Parathyroid adenoma (tissue), 2 donors: ENCODE results near the gene FAM135A.
"Not testable (repeated sequence)": the region's sequence is repeated elsewhere in the genome, so short reads cannot be mapped to it uniquely, and the experiment has no call there.

ENCODE experiments used
- H2AFZ ChIP-seq: fragments of 300-600 bp; sonication (generic); one replicate; pipeline ENCODE4 v1.7.0; 2017; ENCODE audit warnings: antibody characterized with exemption, mild to moderate bottlenecking
- H3K27ac ChIP-seq: fragments of 300-600 bp; sonication (generic); one replicate; pipeline ENCODE4 v1.7.0; 2017
- H3K27me3 ChIP-seq: fragments of 300-600 bp; sonication (generic); one replicate; pipeline ENCODE4 v1.7.0; 2017; ENCODE audit warnings: low read length; ENCODE audit not compliant: control insufficient read depth, insufficient read depth
- H3K36me3 ChIP-seq: fragments of 300-600 bp; sonication (generic); one replicate; pipeline ENCODE4 v1.7.0; 2017; ENCODE audit warnings: low read length; ENCODE audit not compliant: control insufficient read depth, insufficient read depth
- H3K4me1 ChIP-seq: fragments of 300-600 bp; sonication (generic); one replicate; pipeline ENCODE4 v1.7.0; 2017; ENCODE audit warnings: control low read depth
- H3K4me2 ChIP-seq: fragments of 300-600 bp; sonication (generic); one replicate; pipeline ENCODE4 v1.7.0; 2017; ENCODE audit warnings: low read length
- H3K4me3 ChIP-seq: fragments of 300-600 bp; sonication (generic); one replicate; pipeline ENCODE4 v1.7.0; 2017; ENCODE audit warnings: low read depth, low read length
- H3K79me2 ChIP-seq: fragments of 300-600 bp; sonication (generic); one replicate; pipeline ENCODE4 v1.7.0; 2017; ENCODE audit warnings: control low read depth
- H3K9ac ChIP-seq: fragments of 300-600 bp; sonication (generic); one replicate; pipeline ENCODE4 v1.7.0; 2017; ENCODE audit warnings: mild to moderate bottlenecking
- H3K9me3 ChIP-seq: fragments of 300-600 bp; sonication (generic); one replicate; pipeline ENCODE4 v1.7.0; 2017; ENCODE audit warnings: low read length; ENCODE audit not compliant: control insufficient read depth
- TF ChIP-seq, protein P1 (sequence below): fragments of 300-600 bp; sonication (generic); IDR thresholded peaks from one replicate; pipeline ENCODE4 v1.7.0; 2017; ENCODE audit warnings: antibody characterized with exemption, mild to moderate bottlenecking
- donor health status: primary hyperparathyroidism.

The FAM135A gene

DNA sequence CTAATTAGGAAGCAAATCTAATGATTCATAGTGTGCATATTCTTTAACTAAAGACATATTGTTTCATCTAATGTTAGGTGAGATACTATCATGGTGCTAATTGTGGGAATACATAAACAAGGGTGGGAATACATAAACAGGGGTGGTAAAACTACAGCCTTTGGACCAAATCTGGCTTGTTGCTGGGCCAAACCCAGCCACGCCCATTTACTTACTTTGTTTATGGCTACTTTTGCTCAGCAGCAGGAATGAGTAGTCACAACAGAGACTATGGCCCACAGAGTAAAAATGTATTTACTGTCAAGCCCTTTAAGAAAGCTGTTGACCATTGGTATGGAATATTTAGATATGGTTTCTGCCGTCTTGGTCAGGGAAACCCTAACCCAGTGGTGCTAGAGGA lies 31.7 kb downstream of the FAM135A start:
- H3K79me2 ChIP-seq, result no peaks in the 10 kb centered on the region
- H3K27me3 ChIP-seq, result no peaks in the 10 kb centered on the region
- no peaks in the 10 kb centered on the region for H3K4me1 ChIP-seq
- no peaks in the 10 kb centered on the region for H3K36me3 ChIP-seq
- no peaks in the 10 kb centered on the region for H3K9me3 ChIP-seq
- H3K27ac ChIP-seq, result no peak overlapping the region
- no peak overlapping the region for H2AFZ ChIP-seq
- no peak overlapping the region for H3K9ac ChIP-seq
- no peak overlapping the region for H3K4me3 ChIP-seq
- H3K4me2 ChIP-seq, result no peak overlapping the region
- TF ChIP-seq, protein P1, sequence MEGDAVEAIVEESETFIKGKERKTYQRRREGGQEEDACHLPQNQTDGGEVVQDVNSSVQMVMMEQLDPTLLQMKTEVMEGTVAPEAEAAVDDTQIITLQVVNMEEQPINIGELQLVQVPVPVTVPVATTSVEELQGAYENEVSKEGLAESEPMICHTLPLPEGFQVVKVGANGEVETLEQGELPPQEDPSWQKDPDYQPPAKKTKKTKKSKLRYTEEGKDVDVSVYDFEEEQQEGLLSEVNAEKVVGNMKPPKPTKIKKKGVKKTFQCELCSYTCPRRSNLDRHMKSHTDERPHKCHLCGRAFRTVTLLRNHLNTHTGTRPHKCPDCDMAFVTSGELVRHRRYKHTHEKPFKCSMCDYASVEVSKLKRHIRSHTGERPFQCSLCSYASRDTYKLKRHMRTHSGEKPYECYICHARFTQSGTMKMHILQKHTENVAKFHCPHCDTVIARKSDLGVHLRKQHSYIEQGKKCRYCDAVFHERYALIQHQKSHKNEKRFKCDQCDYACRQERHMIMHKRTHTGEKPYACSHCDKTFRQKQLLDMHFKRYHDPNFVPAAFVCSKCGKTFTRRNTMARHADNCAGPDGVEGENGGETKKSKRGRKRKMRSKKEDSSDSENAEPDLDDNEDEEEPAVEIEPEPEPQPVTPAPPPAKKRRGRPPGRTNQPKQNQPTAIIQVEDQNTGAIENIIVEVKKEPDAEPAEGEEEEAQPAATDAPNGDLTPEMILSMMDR, result no peak

DNA sequence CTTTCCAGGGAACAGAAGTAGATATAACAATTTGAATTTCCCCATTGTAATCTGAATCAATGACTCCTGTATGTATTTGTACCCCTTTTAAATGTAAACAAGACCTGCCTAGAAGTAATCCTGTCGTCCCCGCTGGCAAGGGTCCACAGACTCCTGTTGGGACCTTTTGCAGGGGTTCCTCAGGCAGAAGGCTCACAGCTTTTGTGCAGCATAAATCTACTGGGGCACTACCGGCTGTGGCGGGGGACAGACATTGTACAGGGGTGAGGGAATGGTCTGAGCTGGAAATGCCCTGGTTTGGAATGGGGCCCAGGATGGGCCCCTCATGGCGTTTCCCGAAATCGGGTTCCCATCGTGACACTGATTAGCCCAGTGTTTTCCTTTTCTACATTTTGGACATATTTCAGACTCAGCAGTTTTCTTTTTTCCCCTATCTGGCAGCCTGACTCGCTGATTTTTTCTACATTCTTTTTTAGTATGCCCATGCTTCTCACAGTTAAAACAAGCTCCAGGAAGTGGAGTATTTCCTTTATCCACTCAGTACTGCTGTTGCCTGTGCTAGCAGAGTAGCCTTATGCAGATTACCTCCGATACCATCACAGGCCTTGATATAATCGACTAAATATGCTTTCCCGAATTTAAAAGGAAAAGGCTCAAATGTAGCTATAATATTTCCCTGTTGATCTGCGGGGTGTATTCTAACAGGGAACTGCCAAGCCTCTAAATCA lies 34.2 kb downstream of the FAM135A start:
- H2AFZ ChIP-seq, H3K9ac ChIP-seq, H3K4me3 ChIP-seq, H3K36me3 ChIP-seq, H3K4me2 ChIP-seq, H3K27ac ChIP-seq, H3K27me3 ChIP-seq, H3K79me2 ChIP-seq, H3K9me3 ChIP-seq, H3K4me1 ChIP-seq: not testable (repeated sequence)

DNA sequence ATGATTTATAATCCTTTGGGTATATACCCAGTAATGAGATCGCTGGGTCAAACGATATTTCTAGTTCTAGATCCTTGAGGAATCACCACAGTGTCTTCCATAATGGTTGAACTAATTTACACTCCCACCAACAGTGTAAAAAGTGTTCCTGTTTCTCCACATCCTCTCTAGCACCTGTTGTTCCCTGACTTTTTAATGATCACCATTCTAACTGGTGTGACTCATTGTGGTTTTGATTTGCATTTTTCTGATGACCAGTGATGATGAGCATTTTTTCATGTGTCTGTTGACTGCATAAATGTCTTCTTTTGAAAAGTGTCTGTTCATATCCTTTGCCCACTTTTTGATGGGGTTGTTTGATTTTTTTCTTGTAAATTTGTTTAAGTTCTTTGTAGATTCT lies 40.6 kb downstream of the FAM135A start:
- H2AFZ ChIP-seq, H3K27me3 ChIP-seq, H3K79me2 ChIP-seq, H3K9ac ChIP-seq, H3K4me3 ChIP-seq, H3K27ac ChIP-seq, H3K4me2 ChIP-seq, H3K4me1 ChIP-seq, H3K9me3 ChIP-seq, H3K36me3 ChIP-seq: not testable (repeated sequence)

DNA sequence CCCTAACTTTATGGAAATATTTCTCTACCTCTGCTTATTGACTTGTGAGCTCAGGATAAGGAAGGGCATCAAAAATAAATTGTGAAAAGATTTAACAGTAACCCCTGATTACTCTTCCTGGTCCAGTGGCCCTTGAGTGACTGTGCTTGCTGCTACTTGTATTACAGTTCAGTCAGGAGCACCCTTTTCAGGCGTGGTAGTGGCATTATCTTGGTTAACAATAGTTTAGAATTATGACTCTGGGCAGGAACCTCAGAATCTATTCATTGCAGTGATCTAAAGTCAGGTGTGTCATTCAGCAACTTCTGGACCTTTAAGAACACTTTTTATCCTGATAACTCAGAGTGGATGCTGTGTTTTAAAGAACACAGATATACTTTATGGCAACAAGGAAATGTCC lies 43.4 kb downstream of the FAM135A start:
- no peaks in the 10 kb centered on the region for H3K9me3 ChIP-seq
- no peak overlapping the region for H2AFZ ChIP-seq
- H3K27ac ChIP-seq, result no peak overlapping the region
- no peaks in the 10 kb centered on the region for H3K36me3 ChIP-seq
- H3K4me1 ChIP-seq, result no peaks in the 10 kb centered on the region
- H3K9ac ChIP-seq, result no peak overlapping the region
- no peaks in the 10 kb centered on the region for H3K79me2 ChIP-seq
- H3K4me3 ChIP-seq, result no peak overlapping the region
- H3K27me3 ChIP-seq, result no peaks in the 10 kb centered on the region
- no peak overlapping the region for H3K4me2 ChIP-seq
- TF ChIP-seq, protein P1, result no peak

DNA sequence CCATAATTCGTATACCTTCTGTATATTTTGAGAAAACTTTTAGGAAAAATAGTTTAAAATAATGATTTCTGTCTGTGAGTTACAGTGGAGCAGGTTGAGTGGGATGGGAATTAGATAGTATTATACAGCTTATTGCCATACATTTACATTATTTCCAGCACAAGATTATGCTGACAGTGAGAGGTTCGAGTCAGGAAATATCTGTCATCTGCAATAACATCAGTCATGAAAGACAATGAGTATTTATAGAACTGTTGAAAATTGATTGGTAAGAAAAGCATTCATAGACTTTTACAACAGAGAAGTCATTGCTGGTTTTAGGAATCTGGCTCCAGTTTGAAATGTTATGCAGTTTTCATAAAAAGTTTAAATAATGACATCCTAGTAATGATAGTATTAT lies 45.9 kb downstream of the FAM135A start:
- H3K36me3 ChIP-seq, result no peaks in the 10 kb centered on the region
- no peaks in the 10 kb centered on the region for H3K27me3 ChIP-seq
- H3K9me3 ChIP-seq, result no peaks in the 10 kb centered on the region
- TF ChIP-seq, protein P1, result no peak
- H2AFZ ChIP-seq, result no peak overlapping the region
- no peak overlapping the region for H3K4me3 ChIP-seq
- no peaks in the 10 kb centered on the region for H3K79me2 ChIP-seq
- H3K9ac ChIP-seq, result no peak overlapping the region
- no peak overlapping the region for H3K27ac ChIP-seq
- no peaks in the 10 kb centered on the region for H3K4me1 ChIP-seq
- no peak overlapping the region for H3K4me2 ChIP-seq

DNA sequence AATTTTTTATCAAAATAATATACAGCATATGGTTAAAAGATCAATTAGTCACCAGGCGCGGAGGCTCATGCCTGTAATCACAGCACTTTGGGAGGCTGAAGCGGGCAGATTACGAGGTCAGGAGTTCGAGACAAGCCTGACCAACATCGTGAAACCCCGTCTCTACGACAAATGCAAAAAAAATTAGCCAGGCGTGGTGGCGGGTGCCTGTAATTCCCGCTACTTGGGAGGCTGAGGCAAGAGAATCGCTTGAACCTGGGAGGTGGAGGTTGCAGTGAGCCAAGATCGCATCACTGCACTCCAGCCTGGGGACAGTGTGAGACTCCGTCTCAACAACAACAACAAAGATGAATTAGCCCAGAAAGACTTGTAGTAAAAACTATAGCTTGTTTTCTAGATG lies 46.4 kb downstream of the FAM135A start:
- H3K36me3 ChIP-seq, H3K4me1 ChIP-seq, H3K27me3 ChIP-seq, H3K4me3 ChIP-seq, H3K4me2 ChIP-seq, H3K9me3 ChIP-seq, H3K79me2 ChIP-seq, H3K9ac ChIP-seq, H3K27ac ChIP-seq, H2AFZ ChIP-seq: not testable (repeated sequence)
